Epithelial cell of proximal tubule (primary cell): Measurements from ENCODE around the gene ST6GALNAC2. TPM values are rescaled to one million over a fixed set of nuclear protein-coding genes. Genes with fewer than 3 reads are reported as not detected.

Source experiments
- DNase-seq: peaks from one replicate; pipeline ENCODE4 v3.0.0-alpha.2; 2011; ENCODE audit warnings: low read depth
- H3K4me3 ChIP-seq: 2 replicates; pipeline ENCODE4 v1.5.1; 2011; ENCODE audit warnings: low read depth, mild to moderate bottlenecking, low read length
- total RNA-seq: library from RNA; depleted of rRNA; stranded (reverse); fragments of >200 nt; gene quantifications from 2 replicates; pipeline ENCODE4 v1.2.3, GENCODE V29; 2015
- TF ChIP-seq, protein P1 (sequence below): conservative IDR thresholded peaks from 2 replicates; pipeline ENCODE4 v1.5.1; 2012; ENCODE audit warnings: low read depth, mild to moderate bottlenecking, low read length

ST6GALNAC2 gene
- total RNA-seq, 1 donor from 2014 or later, result 2.9 TPM

DNA sequence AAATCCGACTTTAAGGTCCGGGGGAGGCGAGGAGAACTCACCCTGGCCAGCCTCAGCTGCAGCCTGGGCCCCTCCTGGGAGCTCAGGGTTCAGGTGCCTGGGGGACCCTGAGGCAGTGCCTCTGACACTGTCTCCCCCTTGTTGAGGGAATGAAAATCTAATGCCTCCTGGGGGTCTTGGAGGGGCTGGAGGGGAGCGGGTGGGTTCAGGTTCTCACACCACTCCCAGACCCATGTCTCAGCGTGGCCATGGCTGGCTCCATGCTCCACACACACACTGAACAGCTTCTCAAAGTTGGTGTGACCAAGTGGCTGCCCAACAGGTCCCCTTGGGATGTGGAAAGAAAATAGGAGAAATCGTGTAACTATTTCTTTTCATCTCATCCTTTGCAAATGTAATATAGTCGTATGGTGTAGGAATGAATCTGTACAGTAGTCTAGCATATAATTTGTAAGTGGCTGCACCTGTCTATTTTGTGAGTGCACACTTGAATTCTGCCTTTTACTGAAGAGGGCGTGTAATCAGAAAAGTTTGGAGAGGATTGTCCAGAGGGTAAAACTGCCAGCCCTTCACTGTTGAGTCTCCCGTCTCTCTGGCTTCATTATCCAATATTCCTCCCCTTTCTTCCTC lies 46.6 kb downstream of the ST6GALNAC2 start:
- no peak for DNase-seq

DNA sequence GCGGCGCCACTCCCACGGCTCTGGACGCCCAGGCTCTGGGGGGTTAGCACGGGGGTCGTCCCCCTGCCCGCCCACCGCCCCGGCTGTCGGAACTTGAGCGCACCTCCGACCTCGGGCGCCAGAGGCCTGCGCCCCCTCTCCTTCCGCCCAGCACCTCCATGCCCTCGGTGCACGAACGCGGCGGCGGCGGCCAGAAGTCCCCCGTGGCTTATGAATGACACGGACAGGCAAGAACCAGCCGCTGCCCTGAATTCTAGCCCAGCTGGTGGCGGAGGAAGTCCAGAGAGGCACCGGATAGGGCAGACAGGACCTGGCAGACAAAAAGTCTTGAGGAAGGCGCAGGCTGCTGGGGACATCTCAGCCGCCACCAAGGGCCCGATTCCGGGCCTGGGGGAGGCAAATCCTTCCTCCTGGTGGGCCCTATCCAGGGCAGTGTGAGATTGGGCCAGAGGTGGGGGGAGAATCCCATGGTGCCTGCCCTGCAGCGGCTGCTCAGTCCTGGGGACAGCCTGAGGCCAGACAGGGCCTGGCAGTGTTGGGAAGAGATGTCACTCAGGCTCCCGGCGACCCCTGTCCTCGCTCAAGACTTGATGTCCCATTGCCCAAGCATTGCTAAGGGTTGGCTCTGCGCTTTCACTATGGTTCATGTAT lies 47.3 kb downstream of the ST6GALNAC2 start:
- DNase-seq, result no peak
- TF ChIP-seq, protein P1, sequence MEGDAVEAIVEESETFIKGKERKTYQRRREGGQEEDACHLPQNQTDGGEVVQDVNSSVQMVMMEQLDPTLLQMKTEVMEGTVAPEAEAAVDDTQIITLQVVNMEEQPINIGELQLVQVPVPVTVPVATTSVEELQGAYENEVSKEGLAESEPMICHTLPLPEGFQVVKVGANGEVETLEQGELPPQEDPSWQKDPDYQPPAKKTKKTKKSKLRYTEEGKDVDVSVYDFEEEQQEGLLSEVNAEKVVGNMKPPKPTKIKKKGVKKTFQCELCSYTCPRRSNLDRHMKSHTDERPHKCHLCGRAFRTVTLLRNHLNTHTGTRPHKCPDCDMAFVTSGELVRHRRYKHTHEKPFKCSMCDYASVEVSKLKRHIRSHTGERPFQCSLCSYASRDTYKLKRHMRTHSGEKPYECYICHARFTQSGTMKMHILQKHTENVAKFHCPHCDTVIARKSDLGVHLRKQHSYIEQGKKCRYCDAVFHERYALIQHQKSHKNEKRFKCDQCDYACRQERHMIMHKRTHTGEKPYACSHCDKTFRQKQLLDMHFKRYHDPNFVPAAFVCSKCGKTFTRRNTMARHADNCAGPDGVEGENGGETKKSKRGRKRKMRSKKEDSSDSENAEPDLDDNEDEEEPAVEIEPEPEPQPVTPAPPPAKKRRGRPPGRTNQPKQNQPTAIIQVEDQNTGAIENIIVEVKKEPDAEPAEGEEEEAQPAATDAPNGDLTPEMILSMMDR, result no peak
- H3K4me3 ChIP-seq, result no peak overlapping the region

More for the DNA sequence above, 46.6 kb downstream of the ST6GALNAC2 start:
- no peak overlapping the region for H3K4me3 ChIP-seq
- TF ChIP-seq, protein P1, result no peak

DNA sequence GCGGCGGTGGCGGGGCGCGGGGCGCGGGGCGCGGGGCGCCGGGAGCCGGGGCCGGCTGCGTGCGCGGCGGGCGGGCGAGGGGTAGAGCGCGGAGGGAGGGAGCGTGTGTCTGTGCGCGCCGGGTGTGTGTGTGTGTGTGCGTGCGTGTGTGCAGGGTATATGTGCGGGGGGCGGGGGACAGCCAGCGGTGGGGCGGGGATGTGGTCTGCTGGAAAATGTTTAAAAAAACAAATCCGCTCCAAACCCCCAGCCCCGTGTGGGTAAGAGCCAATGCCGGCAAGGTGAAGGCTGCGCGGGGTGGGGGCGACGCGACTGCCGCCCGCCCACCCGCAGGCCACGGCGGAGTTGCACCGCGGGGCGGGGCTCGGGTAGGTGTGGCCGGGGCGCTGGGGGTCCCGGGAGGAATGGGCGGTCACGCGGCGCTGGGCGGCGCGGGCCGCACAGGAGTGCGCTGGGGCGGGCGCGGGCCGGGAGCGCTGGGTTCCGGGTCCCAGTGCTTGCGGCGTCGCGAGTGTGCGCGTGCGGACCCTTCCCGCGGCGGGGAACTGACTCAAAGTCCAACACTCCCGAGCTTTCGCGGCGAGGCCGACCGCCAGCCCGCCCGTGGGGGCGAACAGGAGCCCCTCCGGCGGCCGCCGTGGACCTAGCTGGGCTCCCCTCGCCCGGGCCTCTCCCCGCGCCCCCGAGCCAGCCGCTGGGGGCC lies 47.9 kb downstream of the ST6GALNAC2 start, which contains the start of gene CYGB:
Gene CYGB (minus strand): TSS at position 132 of the 703 bp plus-strand sequence. CDS start 167 bp downstream, outside the sequence.
- no peak for DNase-seq
- H3K4me3 ChIP-seq, result peak within 1 kb of the TSS; percentile 19
- TF ChIP-seq, protein P1, result no peak

GRCh38 chr17:76537288-76537577 lies 48.4 kb downstream of the ST6GALNAC2 start:
- no peak for DNase-seq
- no peak overlapping the region for H3K4me3 ChIP-seq
- TF ChIP-seq, protein P1, result no peak

GRCh38 chr17:76536511-76537287 lies 49.0 kb downstream of the ST6GALNAC2 start:
- no peak overlapping the region for H3K4me3 ChIP-seq
- no peak for DNase-seq
- TF ChIP-seq, protein P1, result no peak

- no peak for DNase-seq
- no peak overlapping the region for H3K4me3 ChIP-seq
- TF ChIP-seq, protein P1, result no peak
Measured at GRCh38 chr17:76535788-76536510, 49.7 kb downstream of the ST6GALNAC2 start.
